HepG2 (cell line): ENCODE results near the gene SLCO4A1. TPM values are rescaled to one million over a fixed set of nuclear protein-coding genes. Genes with fewer than 3 reads are reported as not detected.
"Not testable (repeated sequence)": the region's sequence is repeated elsewhere in the genome, so short reads cannot be mapped to it uniquely, and the experiment has no call there.

Experiments used
- ATAC-seq: fragments of 200-7000 bp; cut with Tn5 transposase; 3 replicates; pipeline ENCODE4 v1.9.1; 2020; ENCODE audit warnings: mild to moderate bottlenecking, moderate library complexity
- BruUV-seq: library from RNA; stranded (reverse); fragments of 400-500 nt; replicated peaks from 2 replicates; lab custom pipeline; 2021; lab: Mats Ljungman, UMichigan
- CTCF ChIA-PET: fragments of 300-600 bp; formaldehyde crosslinking; extraction: SDS; loops from one replicate; lab custom pipeline; 2021; ENCODE audit warnings: low total read pairs, inconsistent platforms, low intra/inter-chr PET ratio; lab: Yijun Ruan, JAX
- POLR2A ChIA-PET: fragments of 350-600 bp; sonication (Branson Sonifier 250); formaldehyde crosslinking; loops from one replicate; lab custom pipeline; 2020; ENCODE audit warnings: antibody characterized with exemption, inconsistent platforms; lab: Yijun Ruan, JAX
- DNase-seq: peaks from one replicate; pipeline ENCODE4 v3.0.0-alpha.2; 2015; ENCODE audit warnings: low spot score
- FAIRE-seq: peaks from 3 replicates; lab custom pipeline; 2011; peaks lifted over from hg19 to GRCh38; lab: Jason Lieb, UNC
- H2AFZ ChIP-seq: one replicate; pipeline ENCODE4 v1.6.1; 2011; ENCODE audit warnings: low read length, inconsistent platforms
- H3K27ac ChIP-seq: fragments of 300-600 bp; 3 replicates; pipeline ENCODE4 v1.8.0; 2011; ENCODE audit warnings: mixed run types, mild to moderate bottlenecking, mixed read lengths, low read length, inconsistent platforms; ENCODE audit not compliant: insufficient read depth; ENCODE audit errors: extremely low read length
- H3K27me3 ChIP-seq, 2 experiments: fragments of 200-600 bp in 1 of 2; 2 replicates in 1 of 2; 3 replicates in 1 of 2; pipeline versions ENCODE4 v1.6.0 to v1.8.0; 2011; ENCODE audit warnings: low read length in 2 of 2, mild to moderate bottlenecking in 2 of 2, moderate library complexity in 2 of 2, inconsistent platforms in 1 of 2; ENCODE audit not compliant: insufficient read depth in 2 of 2, control insufficient read depth in 1 of 2
- H3K36me3 ChIP-seq, 2 experiments: fragments of 200-600 bp in 1 of 2; replicated peaks in 1 of 2; 2 replicates in 1 of 2; 3 replicates in 1 of 2; pipeline versions ENCODE4 v1.5.1 to v1.8.0; 2011; ENCODE audit warnings: low read length in 2 of 2, inconsistent platforms in 1 of 2; ENCODE audit not compliant: insufficient read depth in 2 of 2, control insufficient read depth in 1 of 2
- H3K4me1 ChIP-seq: 2 replicates; pipeline ENCODE4 v1.5.1; 2012; ENCODE audit warnings: low read length, inconsistent platforms; ENCODE audit not compliant: insufficient read depth
- H3K4me2 ChIP-seq: 2 replicates; pipeline ENCODE4 v1.6.0; 2011; ENCODE audit warnings: low read depth, low read length, inconsistent platforms
- H3K4me3 ChIP-seq, 3 experiments: fragments of 200-600 bp in 1 of 3; sonication (generic), shearing (Covaris generic) in 1 of 3; replicated peaks in 1 of 3; 2 replicates each; pipeline ENCODE4 v1.5.1; 2011 to 2016; ENCODE audit warnings: low read length in 3 of 3, inconsistent platforms in 2 of 3, low read depth in 2 of 3, mild to moderate bottlenecking in 2 of 3, control low read depth in 1 of 3, mixed read lengths in 1 of 3; ENCODE audit not compliant: insufficient read depth in 1 of 3
- H3K79me2 ChIP-seq: one replicate; pipeline ENCODE4 v1.6.1; 2011; ENCODE audit warnings: low read length, inconsistent platforms; ENCODE audit not compliant: insufficient read depth
- H3K9ac ChIP-seq: 2 replicates; pipeline ENCODE4 v1.6.0; 2011; ENCODE audit warnings: mild to moderate bottlenecking, low read depth, low read length, inconsistent platforms; ENCODE audit not compliant: insufficient read depth
- H3K9me3 ChIP-seq: 2 replicates; pipeline ENCODE4 v1.5.1; 2012; ENCODE audit warnings: mild to moderate bottlenecking, low read length
- H4K20me1 ChIP-seq: 2 replicates; pipeline ENCODE4 v1.6.0; 2011; ENCODE audit warnings: inconsistent platforms, mild to moderate bottlenecking, low read length, moderate library complexity; ENCODE audit not compliant: insufficient read depth
- CEBPB ChIP-seq: IDR thresholded peaks from 2 replicates; pipeline ENCODE4 v1.6.1; 2011; ENCODE audit warnings: low read depth, low read length, improper control_type of control experiment, borderline replicate concordance
- MTA1 ChIP-seq: sonication (generic); formaldehyde crosslinking; IDR thresholded peaks from 2 replicates; pipeline ENCODE4 v1.4.0; 2020; ENCODE audit warnings: missing genetic modification reagents, mild to moderate bottlenecking, borderline replicate concordance
- RAD51 ChIP-seq: fragments of 450-650 bp; IDR thresholded peaks from 2 replicates; pipeline ENCODE4 v1.6.1; 2016; ENCODE audit warnings: borderline replicate concordance
- RXRA ChIP-seq: sonication (generic); formaldehyde crosslinking; IDR thresholded peaks from 2 replicates; pipeline ENCODE4 v1.5.1; 2020; ENCODE audit warnings: missing genetic modification reagents
- USF2 ChIP-seq, 2 experiments: sonication (generic) in 1 of 2; formaldehyde crosslinking in 1 of 2; IDR thresholded peaks; 2 replicates each; pipeline versions ENCODE4 v1.5.1 to v1.6.1; 2011 to 2020; ENCODE audit warnings: borderline replicate concordance in 1 of 2, low read depth in 1 of 2, low read length in 1 of 2, mild to moderate bottlenecking in 1 of 2, missing genetic modification reagents in 1 of 2, moderate library complexity in 1 of 2
- ZNF225 ChIP-seq: sonication (generic); formaldehyde crosslinking; IDR thresholded peaks from 2 replicates; pipeline ENCODE4 v1.4.0; 2020; ENCODE audit warnings: mild to moderate bottlenecking, missing genetic modification reagents
- WGBS: methylation state at CpG from one replicate; pipeline ENCODE4 v1.1.6; 2017; ENCODE audit warnings: low lambda C conversion rate; 5-methylcytosine and 5-hydroxymethylcytosine counted together
- in situ Hi-C: cut with HindIII; loops from 2 replicates; pipeline ENCODE4 v1.10.0; 2017; ENCODE audit warnings: low pct_unique_long_range_greater_than_20kb; ENCODE audit not compliant: extremely low pct_ligation_motif_present
- intact Hi-C: fragments of 100-400 bp; cut with micrococcal nuclease; formaldehyde crosslinking; loops from one replicate; pipeline ENCODE4 v1.10.0; 2022; ENCODE audit not compliant: unreplicated experiment
- polyA plus RNA-seq, 8 experiments: library from polyadenylated mRNA; depleted of rRNA in 3 of 8; stranded (reverse) in 7 of 8; unstranded in 1 of 8; fragments of >200 nt; fragmentation: Illumina TruSeq in 4 of 8; extraction: Trizol in 4 of 8; gene quantifications; 2 replicates each; pipeline versions ENCODE4 v1.2.1 to v1.2.3, GENCODE V29; 2011 to 2016; ENCODE audit warnings: low read depth in 4 of 8, missing spikeins in 1 of 8, mixed read lengths in 1 of 8; ENCODE audit not compliant: insufficient read depth in 1 of 8
- total RNA-seq, 5 experiments: library from RNA; depleted of rRNA; stranded (reverse); fragments of >200 nt; fragmentation: Illumina TruSeq; extraction: Trizol; gene quantifications; 2 replicates each; pipeline ENCODE4 v1.2.3, GENCODE V29; 2016; ENCODE audit warnings: low read depth in 1 of 5

Gene SLCO4A1
- total and polyA plus RNA-seq, 2 of the 13 experiments (the other 11 are each of a cell fraction or from before 2014, with no cell fraction given) = 55.5 to 112 TPM

- peaks cover 14% of the 10 kb centered on the region for H3K9me3 ChIP-seq
- H2AFZ ChIP-seq; CTCF ChIA-PET; H3K9ac ChIP-seq; DNase-seq; POLR2A ChIA-PET; H3K4me3 ChIP-seq; H3K4me2 ChIP-seq; H3K4me1 ChIP-seq; H3K36me3 ChIP-seq; ATAC-seq; H3K79me2 ChIP-seq; H4K20me1 ChIP-seq; BruUV-seq; H3K27ac ChIP-seq; intact Hi-C loops; FAIRE-seq; TF ChIP-seq USF2 (CRISPR knock-in tag; IDR thresholded peaks at IDR 0.05; ENCODE audit: borderline replicate concordance): not testable (repeated sequence)
- TF ChIP-seq USF2 (IDR thresholded peaks at IDR 0.05; ENCODE audit: low read depth, low read length) (peak; percentile 57; the same call in 1 of the 2 replicates), MTA1 (CRISPR knock-in tag) (0 out of 2 replicates have a peak, but pooled peaks have one; percentile 28), RAD51 (peak; percentile 19; the same call in 1 of the 2 replicates), CEBPB (peak; percentile 12; the same call in 1 of the 2 replicates), RXRA (CRISPR knock-in tag) (0 out of 2 replicates have a peak, but pooled peaks have one; percentile 13), ZNF225 (CRISPR knock-in tag) (0 out of 2 replicates have a peak, but pooled peaks have one; percentile 29)
- WGBS = 88% methylated on average over 52 of the region's 52 CpGs
- in situ Hi-C loops = loop anchor here (10.0 kb wide), 1 partner anchor 91 kb away; no protein-coding TSS in a partner anchor
- H3K27me3 ChIP-seq = peaks cover 15 to 83% of the 10 kb centered on the region in 2 experiments; a peak in 4 of 5 replicates
Measured at GRCh38 chr20:62683660-62684322, 41.5 kb downstream of the SLCO4A1 start.
